ENCODE results near the gene CCDC9B. TPM values are rescaled to one million over a fixed set of nuclear protein-coding genes. Genes with fewer than 3 reads are reported as not detected.

The CCDC9B gene
- total and polyA plus RNA-seq, 2 of the 4 experiments (the other 2 are of a cell fraction) = 19.7 to 30.9 TPM

DNA sequence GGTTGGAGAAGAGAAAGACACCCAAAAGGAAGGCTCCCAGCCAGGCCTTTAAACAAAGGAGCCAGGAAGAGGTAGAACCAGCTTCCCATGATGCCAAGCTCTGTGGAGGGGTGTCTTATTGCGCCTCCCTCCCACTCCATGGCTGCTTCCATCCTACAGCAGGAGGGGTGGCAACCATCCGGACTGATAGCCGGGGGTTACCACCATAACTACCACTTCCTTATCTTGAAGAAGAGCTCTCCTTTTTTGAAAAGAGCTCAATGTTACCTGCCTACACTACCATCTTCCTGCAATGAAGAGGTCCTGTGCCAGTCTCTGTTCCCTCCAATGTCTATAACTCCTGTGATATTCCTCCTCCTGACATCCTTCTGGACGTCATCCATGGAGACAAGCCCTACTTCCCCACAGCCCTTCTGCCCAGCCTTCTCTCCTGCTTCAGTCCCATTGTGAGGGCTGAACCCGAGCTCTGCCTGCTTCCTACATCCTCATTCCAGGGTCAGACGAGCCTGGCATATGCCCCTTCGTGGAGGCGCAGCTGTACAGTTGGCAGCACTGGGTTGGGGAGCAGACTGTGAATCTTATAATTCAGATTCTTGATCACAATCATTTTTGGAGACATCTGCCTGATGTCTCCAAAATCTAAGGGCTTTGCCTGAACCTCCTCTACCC is 8.5 kb downstream of the CCDC9B start:
- ChIA-PET CTCF (interaction anchor here (0.5 to 1.1 kb wide), 2 partner anchors 13 to 74 kb away, joined by 3 to 4 read pairs; no protein-coding TSS in a partner anchor), POLR2A (ENCODE audit: unreplicated experiment) (interaction anchor here (0.6 to 1.0 kb wide), 3 partner anchors 8 to 31 kb away, joined by 3 to 8 read pairs (median 4); partner anchors contain the start of genes CCDC9B and DISP2)
- Histone ChIP-seq H3K27me3 (ENCODE audit: control insufficient read depth, insufficient read depth, low read length) (no peaks in the 10 kb centered on the region), H3K4me1 (ENCODE audit: control insufficient read depth, insufficient read depth, low read length) (peaks cover 40% of the 10 kb centered on the region), H4K20me1 (ENCODE audit: insufficient read depth, low read length) (peaks cover 3% of the 10 kb centered on the region; the same call in 1 of the 2 replicates), H3K9me3 (ENCODE audit: control insufficient read depth, insufficient read depth, low read length) (no peaks in the 10 kb centered on the region), H2AFZ (replicated peaks; ENCODE audit: low read length, poor library complexity) (no peak overlapping the region), H3K4ac (ENCODE audit: low read depth, low read length) (peak overlapping the region; percentile 19; the same call in 1 of the 2 replicates), H3K23ac (ENCODE audit: low read depth, low read length) (0 out of 2 replicates have a peak overlapping the region, but pooled peaks have one; percentile 29), H3K14ac (replicated peaks; ENCODE audit: low read depth, low read length) (peak overlapping the region; percentile 26; the same call in 1 of the 2 replicates), H2BK120ac (ENCODE audit: low read depth, low read length) (no peak overlapping the region), H3K36me3 (ENCODE audit: control insufficient read depth, insufficient read depth, low read length) (peaks cover 11% of the 10 kb centered on the region), H2AK9ac (replicated peaks; ENCODE audit: low read depth, low read length, poor library complexity) (peak overlapping the region; percentile 68), H2BK15ac (ENCODE audit: low read depth, low read length) (no peak overlapping the region), H2BK20ac (ENCODE audit: low read depth, low read length) (no peak overlapping the region; the same call in 1 of the 2 replicates), H4K91ac (ENCODE audit: insufficient read depth, low read depth, low read length) (no peak overlapping the region), H2BK5ac (ENCODE audit: low read depth, low read length, poor library complexity, severe bottlenecking) (peak overlapping the region; percentile 35), H3K56ac (ENCODE audit: extremely low read depth, insufficient read depth, low read length) (no peak overlapping the region), H3K27ac (ENCODE audit: insufficient read depth, low read length) (no peak overlapping the region), H4K5ac (ENCODE audit: low read depth, low read length) (no peak overlapping the region), H2AK5ac (ENCODE audit: low read depth, low read length) (no peak overlapping the region; the same call in 1 of the 2 replicates), H3K9ac (ENCODE audit: low read depth, low read length) (no peak overlapping the region), H3K9me1 (ENCODE audit: insufficient read depth, low read length) (peaks cover 34% of the 10 kb centered on the region), H3K4me3 (ENCODE audit: insufficient read depth, low read depth, low read length) (no peak overlapping the region), H3K79me1 (ENCODE audit: low read depth in 1 of 2, low read length in 2 of 2) (peaks cover 15 to 76% of the 10 kb centered on the region in 2 experiments; a peak in 3 of 4 replicates), H3K4me2 (ENCODE audit: low read depth, low read length) (no peak overlapping the region), H4K8ac (ENCODE audit: low read depth in 2 of 2, low read length in 2 of 2) (peak overlapping the region in 1 of 2 experiments; percentile 11; a peak in 1 of 4 replicates), H3K18ac (ENCODE audit: low read depth, low read length) (no peak overlapping the region)
- no peak for TF ChIP-seq RAD21 (IDR thresholded peaks at IDR 0.05; ENCODE audit: low read length)
- TF ChIP-seq CHD1 (IDR thresholded peaks at IDR 0.05; ENCODE audit: low read depth, low read length) = no peak
- no peak for TF ChIP-seq BHLHE40 (IDR thresholded peaks at IDR 0.05; ENCODE audit: low read depth, low read length)
- TF ChIP-seq NFE2L2 (IDR thresholded peaks at IDR 0.05; ENCODE audit: low read depth, low read length) = no peak
- no peak for TF ChIP-seq USF2 (IDR thresholded peaks at IDR 0.05; ENCODE audit: low read depth, low read length)
- TF ChIP-seq FOS (IDR thresholded peaks at IDR 0.05; ENCODE audit: low read depth, low read length) = no peak
- dilution Hi-C loops (cut with HindIII; ENCODE audit: low sequenced_read_pairs, unreplicated experiment) (no loop called here), intact Hi-C loops (cut with micrococcal nuclease) (no loop called here), in situ Hi-C loops (cut with MboI; ENCODE audit: low sequenced_read_pairs) (no loop called here)
- no peak for ATAC-seq (ENCODE audit: low read depth)
- 83% methylated on average over 2 of the region's 8 CpGs; no CpG with 5 or more reads in 1 of the 2 experiments for WGBS, 2 experiments (ENCODE audit: extremely low coverage in 2 of 2, insufficient read length in 1 of 2)
- DNase-seq = no peak
- BruUV-seq (replicated peaks) = TSS peak; percentile 51

Measured in IMR-90 (cell line).